Measurements from ENCODE around the gene GRIK4.
A peak's percentile ranks its signal among the peaks of the same experiment; 100 is the strongest.

Gene GRIK4

DNA sequence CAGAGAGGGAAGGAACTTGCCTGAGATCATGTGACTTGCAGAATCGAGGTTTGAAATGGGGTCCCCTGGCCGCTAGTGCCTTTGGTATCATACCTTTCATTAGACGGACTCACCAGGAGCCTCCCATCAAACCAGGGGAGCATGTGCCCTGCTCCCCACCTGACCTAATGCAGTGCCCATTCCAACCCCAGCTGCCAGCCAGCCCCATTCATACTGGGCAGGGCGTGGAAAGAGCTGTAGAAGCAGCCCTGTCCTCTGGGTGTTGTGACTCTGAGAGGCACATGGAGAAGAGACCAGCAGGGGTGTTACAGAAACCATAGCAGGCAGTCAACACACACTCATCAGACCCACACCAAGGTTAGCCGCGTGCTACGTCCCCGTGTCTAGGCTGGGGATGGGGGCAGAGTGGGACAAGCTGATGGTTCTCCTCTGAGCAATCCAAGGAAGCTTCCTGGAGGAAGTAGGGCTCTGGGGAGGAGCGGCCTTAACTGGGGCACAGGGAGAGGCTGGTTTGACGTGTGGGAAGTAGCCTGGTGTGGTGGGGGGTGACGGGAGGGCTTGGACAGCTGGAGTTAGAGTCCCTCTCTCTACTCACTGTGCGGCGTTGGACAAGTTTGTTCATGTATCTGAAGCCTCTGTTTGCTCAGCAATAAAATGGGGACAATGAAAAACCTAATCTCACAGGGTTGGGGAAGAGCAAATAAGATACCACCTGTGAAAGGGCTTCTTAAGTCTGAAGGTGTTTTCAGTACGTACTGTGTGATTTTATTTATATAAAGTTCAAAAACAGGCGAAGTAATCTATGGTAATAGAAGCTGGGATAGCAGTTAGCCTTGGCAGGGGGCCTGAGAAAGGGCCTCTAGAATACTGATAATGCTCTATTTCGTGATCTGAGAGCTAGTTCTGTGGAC, 14.0 kb downstream of the GRIK4 start:
- DNase-seq: no peak

DNA sequence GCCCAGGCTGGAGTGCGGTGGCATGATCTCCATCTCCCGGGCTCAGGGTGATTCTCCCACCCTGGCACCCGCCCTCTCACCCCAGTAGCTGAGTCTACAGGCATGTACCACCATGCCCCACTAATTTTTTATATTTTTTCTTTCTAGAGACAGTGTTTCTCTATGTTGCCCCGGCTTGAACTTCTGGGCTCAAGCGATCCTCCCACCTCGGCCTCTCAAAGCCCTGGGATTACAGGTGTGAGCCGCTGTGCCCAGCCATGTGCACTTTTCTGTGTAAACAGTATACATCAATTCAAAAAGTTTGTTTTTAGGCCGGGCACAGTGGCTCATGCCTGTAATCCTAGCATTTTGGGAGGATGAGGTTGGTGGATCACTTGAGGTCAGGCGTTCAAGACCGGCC, 14.7 kb downstream of the GRIK4 start:
- DNase-seq: no peak

DNA sequence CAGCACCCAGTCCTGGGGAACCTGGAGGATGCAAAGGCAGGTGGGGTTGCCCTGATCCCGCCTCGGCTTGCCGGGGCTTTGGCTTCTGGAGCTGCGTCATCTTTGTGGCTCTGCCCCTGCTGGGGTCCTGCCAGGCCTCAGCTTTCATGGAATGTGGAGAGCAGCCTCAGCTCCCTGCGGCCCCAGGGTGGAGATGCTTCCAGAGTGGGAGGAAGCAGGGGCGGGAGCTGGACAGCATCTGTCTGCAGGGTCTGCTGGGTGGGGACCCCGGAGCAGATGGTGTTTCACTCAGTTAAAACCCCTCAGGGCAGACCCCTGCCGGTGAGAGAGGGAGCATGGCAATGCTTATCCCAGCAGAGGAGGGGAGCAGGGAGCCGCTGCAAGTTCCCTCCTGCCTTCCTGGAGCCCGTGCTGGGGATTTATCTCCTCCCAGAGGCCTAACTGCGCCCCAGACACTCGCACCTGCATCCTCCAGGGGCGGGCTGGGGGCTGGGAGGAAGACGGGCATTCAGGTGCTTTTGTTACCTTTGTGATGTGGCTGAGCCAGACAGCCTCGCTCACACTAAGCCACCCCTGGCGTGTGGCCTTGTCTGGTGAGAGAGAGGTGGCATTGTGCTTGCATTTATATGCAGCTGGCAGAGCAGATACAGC, 15.7 kb downstream of the GRIK4 start:
- no peak for DNase-seq

DNA sequence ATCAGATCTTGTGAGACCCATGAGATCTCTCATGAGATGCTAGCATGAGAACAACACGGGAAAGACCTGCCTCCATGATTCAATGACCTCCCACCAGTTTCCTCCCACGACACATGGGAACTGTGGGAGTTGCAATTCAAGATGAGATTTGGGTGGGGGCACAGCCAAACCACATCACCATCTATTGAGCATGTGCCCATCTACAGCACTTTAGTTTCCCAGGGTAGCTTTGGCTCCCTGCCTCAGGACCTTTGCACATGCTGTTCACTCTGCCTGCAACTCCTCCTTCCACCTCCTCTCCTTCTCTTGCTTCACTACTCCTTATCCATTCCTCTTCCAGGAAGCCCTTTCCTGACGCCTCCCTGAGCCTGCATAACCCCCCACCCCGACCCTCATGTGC, 17.2 kb downstream of the GRIK4 start:
- DNase-seq: no peak

DNA sequence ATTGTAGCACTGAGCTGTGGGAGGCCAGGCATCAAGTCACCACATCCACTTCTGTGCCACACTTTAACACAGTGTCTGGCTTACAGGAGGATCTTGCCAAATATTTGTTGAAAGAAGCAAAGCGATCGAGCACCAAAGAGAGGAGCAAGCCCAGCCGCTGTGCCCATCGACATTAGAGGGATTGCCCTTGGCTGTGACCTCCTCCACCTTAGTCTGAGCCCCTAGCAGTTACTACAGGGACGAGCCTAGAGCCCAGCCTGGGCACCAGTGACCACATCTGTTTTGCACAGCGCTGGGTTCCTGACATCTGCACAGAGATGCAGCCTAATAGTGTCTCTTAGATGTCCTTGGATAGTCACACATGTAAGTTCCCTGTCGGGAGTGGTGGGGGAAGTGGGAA, 17.7 kb downstream of the GRIK4 start:
- DNase-seq: no peak

DNA sequence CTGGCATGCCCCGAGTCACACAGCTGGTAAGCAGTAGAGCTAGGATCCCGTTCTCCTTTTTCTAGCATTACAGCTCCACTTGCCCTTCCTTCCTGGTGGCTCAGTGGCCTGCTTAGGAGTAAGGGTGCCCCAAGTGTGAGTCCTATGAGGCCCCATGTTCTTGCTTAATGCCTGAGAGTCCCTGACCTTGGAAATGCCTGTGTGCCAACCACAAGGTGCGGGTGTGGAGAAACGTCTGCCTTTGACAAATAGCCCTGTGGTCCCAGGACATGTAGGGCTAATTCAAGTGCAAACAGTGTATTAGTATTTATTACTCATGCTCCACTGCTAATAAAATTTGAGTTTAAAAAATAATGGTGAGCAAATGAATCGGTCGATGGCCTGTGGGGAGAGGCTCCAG, 18.4 kb downstream of the GRIK4 start:
- DNase-seq: no peak

DNA sequence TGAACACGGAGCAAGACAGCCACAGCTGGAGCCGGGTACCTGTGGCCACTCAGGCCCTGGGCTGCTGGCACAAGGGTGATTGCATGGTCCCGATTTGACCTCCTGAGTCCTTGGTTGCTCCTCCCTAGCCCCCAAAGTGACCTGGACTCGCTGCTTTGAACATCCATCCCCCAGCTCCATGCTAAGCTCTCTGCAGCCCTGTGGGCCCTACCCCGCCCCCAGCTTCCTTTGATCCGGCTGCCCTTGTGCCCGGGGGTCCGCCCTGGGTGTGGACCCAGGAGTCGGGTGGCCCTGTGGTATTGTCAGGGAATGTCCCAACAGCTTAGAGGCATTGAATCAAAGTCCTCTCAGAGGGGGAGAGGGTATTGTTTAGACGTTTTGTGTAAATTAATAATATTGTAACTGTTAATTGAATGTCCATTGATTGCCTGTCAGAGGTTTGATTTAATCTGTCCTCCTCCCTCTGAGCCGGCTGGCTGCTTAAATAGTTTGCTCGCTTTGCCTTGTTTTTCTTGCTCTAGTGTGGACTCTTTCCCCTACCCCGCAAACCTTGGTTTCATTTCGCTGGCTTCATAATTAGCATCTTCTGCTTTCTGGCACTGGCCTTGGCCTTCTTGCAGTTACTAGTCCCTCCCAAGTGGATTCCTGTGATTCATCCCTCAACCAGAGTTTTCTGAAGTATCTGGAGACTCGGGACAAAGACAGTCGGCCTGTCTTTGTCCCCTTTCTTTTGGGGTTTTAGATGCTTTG, 20.7 kb downstream of the GRIK4 start:
- no peak for DNase-seq

DNA sequence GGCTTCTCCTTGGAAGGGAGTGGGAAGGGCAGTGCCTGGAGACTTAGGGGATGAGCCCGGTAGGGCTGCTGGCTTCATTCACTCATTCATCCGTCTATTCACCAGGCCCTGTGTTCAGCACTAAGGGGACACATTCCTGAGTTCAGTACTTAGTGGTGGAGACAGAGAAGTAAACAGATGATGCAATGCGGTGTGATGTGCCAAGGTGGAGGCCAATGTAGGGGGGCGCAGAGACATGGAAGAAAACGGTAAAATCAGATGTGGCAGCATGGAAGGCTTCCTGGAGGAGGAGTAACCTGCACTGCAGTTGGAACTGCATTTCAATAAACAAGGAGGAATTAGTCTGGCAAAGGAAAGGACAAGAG, 21.3 kb downstream of the GRIK4 start:
- no peak for DNase-seq

DNA sequence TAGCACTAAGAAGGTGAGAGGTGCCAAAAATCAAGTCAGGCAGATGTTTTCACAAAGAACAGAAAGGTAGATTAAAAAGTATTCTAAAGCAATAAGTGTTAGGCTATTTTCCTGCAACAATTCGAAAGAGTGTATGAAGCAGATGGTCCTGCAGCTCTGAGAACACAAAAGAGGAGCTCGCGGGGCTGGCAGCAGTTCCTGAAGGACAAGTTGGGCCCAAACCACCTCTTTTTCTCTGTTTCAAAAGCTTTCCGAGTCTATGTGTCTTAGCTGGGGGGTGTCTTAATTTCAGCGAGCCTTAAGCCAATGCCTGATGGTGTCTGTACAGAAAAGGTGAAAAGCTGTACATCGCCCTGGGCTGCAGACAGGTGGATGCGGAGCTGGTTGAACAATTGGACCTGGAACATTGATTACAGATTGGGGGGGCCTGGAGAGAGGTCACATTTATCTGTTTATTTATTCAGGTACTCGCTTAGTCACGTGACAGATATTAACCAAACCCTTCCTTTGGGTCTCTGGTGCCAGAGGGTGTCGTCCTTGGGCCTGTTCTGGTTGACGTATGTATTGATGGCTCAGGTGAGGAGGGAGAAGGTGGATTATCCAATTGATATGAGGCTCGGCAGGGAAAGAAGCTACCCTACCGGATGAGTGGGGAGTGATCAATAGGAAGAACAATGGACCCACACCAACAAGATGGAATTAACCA, 24.7 kb downstream of the GRIK4 start:
- no peak for DNase-seq

DNA sequence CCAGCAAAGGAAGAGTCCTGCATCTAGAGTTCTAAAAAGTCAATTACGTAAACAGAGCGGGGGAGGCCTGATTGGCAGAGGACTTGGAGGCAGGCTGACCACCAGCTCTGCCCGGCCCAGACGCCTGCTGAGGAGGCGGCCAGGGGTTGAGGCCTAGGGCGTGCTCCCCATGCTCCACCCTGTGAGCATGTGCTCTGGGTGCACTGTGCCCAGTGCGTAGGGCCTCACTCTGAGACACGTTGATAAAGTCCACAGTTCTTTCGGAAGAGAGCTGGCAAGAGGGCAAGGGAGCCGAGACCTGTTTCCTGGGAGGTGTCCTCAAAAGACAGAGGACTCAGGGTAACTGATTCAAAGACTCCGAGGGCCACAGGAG, 25.2 kb downstream of the GRIK4 start:
- DNase-seq: no peak

DNA sequence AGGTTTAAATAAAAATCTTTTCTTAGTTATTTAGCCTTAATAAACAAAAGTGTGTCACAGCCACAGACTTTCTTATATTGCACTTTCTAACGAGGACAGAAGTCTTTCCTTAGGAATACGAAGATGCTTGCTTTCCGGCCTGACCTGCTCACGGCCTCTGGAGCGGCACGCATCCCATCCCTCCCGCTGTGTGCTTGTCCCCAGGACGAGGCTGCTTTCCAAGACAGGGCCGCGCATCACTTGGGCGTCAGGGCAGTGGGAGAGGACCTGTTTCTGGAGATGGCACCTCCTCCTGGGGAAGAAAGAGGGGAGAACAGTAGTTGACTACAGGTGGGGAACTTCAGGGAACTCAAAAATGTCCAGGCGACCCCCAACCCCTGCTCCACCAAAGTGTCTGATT, 26.4 kb downstream of the GRIK4 start:
- no peak for DNase-seq

DNA sequence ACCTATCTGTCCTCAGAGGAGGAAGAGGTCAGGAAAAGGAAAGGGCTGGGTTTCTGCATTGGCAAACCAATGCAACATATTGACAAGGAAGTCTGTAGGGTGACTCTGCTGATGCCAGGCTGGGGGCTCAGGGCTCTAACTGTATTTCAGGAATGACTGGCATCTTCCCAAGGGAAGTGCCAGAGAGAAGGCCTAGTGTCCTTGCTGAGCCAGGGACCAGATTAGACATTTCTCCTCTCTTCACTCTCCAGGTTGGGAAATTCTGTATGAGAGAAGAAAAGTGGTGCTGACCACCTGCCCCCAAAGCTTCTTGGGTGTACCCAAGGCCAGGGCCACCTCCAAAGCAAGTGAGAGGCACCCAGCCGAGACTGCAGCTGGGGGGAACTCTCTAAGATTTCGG, 27.2 kb downstream of the GRIK4 start:
- no peak for DNase-seq

DNA sequence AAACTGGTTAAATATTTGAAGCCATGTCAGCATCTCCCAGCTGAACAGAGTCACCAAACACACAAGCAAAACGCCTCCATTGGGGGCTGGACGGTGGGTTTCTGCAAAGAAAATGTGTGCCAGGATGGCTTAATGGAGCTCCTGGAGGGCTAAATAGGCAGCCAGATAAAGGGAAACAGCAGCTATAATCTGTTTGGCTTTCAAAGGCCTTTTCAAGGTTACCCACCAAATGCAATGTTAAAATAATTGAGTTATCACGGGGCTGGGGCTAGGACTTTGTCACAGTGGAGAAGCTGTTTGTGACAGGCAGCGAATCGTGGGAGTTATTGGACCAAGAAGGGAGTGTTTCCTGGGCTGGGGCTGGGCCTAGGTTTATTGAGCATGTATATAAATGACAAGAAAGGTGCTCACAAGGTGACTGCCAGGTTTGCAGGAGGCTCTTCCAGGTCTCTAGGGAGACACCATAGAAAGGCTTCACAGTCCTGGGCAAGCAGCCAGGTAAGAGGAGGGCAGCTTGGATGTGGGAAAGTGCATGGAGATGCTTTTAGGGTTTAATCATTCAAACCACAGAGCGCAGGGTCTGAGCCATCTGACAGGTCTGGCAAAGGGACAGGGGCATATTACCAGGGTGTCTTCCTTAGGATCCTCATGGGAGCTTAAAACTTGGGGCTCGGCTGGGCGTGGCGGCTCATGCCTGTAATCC, 28.3 kb downstream of the GRIK4 start:
- no peak for DNase-seq

DNA sequence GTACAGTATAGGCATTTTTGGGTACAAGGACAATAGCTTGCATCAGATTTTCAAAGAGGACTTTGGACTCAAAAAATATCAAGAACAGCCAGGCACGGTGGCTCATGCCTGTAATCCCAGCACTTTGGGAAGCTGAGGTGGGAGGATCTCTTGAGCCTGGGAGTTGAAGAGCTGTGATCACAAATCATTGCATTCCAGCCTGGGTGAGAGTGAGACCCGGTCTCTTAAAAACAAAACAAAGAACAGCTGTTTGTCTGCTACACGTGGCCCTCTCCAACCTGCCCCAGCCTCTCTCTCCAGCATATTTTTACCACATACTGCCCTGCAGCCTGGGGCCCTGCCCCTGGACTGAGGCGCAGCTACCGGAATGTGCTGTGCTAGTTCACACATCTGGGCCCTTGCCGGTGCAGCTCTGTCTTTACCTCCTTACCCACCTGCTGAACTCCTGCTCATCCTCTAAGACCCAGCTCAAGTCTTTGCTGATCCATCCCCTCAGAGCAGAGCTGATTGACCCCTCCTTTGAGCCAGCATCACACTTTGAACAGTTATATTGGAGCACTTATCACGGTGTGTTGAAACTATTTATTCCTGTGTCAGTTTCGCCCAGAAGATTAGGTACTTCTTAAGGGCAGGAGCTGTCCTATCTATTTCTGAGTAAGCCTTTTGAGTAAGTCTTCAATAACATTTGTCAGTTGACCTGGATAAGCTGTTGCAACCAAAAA, 29.4 kb downstream of the GRIK4 start:
- no peak for DNase-seq

DNA sequence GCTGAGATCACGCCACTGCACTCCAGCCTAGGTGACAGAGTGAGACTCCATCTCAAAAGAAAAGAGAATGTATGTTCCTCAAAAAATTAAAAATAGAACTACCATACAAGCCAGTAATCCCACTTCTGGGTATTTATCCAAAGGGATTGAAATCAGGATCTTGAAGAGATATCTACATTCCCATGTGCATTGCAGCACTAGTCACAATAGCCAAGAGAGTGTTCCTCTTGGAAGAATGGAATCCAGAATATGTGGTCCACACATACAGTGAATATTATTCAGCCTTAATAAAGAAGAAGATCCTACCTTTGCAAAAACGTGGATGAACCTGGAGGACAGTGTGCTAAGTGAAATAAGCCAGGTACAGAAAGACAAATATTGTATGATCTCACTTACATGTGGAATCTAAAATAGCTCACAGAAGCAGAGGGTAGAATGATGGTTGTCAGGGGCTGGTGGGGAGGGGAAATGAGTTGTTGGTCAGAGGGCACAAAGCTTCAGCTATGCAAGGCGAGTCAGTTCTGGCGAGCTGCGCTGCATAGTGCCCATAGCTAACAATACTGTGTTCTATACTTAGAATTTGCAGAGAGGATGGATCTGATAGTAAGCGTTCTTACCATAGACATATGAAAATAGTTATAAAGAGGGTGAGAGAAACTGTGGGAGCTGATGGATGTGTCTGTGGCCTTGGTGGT, 32.1 kb downstream of the GRIK4 start:
- no peak for DNase-seq

DNA sequence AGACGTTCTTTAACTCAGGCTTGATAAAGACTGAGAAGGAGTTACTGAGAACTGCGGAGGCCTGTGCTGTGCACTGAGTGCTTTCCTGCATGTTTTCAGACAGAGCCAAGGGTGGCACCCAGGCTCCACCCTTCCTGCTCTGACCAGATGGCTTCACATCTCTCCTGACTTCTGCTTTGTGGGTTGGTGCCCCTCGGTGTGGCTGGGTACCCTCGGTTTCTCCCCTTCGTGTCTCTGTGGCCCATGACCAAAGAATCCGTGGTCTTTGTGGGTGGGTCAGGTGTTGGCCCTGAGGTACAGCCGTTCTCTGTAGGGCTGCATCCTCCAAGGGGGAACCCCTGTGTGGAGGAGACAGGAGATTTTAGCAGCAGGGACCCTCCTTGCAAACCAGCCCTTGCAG, 34.3 kb downstream of the GRIK4 start:
- no peak for DNase-seq

DNA sequence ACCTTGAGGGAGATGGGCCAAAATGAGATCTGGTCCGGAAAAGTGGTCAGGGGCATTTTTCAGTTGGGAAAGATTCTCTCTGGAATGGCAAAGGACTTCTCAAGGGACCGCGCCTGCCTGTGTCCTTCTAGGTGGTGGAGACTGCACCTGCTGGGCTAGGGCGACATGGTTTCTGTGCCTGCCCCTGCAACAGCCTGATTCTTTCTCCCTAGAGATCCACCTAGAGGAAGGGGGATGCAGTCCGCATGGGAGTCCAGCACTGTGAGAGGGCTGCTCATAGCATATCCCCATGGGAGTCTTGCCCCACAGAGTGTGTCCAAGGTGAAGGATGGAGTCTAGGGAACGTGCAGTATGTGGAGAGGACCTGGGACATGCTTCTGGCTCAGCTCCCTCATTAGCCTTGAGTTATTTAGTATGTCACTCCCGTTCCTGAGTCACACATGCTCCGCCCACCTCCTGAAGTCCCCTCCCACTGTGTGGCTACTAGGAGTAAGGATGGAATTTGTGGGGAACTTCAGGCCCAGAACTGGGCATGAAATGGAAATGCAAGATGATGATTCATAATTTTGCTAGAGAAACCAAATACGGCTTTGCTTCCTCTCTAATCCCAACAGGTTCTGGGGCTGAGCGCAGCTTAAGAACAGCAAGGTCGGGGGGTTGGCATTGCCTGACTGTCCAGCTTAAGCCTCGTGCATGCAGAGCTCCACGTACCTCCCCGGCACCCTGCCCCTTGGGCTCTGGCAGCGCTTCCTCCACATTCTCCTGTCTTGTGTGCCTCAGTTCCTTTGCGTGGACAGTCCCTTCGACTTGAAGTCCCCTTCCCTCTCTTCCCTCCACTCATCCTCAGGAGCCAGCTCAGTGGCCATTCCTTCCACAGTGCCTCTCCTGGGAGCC, 35.0 kb downstream of the GRIK4 start:
- no peak for DNase-seq

DNA sequence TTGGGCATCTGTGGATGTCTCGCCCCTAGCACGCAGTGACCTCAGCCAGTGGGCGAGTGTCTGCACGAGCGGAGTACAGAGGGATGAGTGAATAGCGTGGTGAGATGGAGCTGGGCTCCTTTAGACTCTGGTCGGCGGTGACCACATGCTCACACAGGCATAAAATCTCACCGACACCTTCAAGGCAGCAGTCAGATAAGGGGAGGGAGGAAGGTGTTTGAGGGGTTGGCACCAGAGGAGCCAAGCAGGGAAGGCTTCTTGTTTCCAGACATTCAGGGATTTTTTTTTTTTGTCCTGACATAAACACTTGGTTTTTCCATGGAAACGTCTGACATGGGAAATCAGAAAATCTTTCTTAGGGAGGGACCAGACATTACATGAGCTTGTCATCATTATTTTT, 35.8 kb downstream of the GRIK4 start:
- no peak for DNase-seq

DNA sequence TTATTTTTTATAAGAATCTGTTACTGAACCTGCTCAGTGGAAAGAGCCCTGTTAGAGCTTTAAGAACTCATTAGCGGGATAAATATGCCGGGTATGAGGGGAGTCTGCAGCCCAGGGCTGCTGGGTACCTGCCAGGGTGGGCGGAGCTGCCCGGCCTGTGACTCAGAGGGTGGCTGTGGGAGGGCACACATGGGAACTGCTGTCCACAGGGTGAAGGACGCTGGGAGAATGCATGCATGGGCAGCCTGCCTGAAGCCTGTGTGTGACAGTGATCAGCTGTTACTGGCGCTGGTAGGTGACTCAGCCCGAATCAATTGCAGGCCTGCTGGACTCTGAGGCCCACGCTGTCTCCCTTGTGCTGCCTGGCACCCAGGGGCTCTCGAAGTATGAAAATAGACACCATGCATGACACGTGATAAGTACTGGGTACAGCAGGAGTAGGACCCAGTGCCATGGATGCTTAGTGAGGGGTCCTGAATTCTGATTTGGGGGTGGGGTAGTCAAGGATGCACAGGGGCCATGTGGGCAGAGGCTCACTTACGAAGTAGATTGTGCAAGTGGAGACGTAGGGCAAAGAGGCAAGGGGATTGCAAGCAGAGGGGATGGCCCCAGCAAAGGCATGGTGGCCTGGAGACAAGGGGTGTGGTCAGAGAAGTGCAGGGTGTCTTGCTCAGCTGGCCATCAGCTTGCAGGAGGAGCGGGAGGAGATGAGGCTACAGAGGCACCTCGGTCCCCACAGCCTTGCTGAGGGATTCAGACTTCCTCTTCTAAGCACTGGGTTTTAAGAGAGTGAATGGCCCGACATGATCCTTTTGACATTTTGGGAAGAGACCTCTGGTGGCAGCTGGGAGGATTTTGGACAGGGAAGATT, 36.5 kb downstream of the GRIK4 start:
- peak; percentile 73 to 84 for DNase-seq

Measured in hippocampal formation (tissue), 2 donors.